ENCODE data around the gene B3GNT9.
"Not testable (repeated sequence)": the region's sequence is repeated elsewhere in the genome, so short reads cannot be mapped to it uniquely, and the experiment has no call there.

The B3GNT9 gene

DNA sequence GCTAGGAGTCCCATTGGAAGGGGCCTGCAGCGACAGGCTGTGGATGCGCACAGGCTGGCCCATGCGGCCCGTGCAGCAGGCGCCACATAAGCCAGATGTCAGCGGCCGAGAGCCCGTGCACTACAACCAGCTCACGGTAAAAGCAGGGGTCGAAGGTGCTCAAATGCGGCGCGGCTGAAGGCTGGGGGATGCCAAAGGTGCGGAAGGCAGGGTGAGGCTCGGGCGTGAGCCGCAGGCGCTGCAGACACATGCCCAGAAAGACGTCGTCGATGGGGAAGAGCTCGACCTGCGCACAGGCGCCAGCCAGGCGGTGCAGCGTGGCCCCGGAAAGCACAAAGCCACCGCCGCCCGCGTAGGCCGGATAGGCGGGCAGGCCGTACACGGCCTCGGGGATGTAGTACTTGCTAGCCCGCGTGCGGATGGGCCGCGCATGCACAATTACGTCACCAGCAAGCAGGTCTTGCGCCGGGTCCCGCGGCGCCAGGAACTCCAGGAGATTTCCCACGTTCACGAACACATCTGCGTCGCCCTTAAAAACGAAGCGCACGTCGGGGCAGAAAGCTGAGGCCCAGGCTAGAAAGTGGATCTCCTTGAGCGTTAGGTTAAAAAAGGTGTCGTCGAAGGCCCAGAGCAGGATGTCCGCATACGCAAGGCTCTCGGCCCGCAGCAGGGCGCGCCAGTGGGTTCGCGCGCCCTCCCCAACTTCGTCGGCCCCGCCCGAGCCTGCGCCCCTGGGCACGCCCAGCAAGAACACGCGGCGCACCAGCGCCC is 1.3 kb downstream of the B3GNT9 start:
- no peak for DNase-seq

DNA sequence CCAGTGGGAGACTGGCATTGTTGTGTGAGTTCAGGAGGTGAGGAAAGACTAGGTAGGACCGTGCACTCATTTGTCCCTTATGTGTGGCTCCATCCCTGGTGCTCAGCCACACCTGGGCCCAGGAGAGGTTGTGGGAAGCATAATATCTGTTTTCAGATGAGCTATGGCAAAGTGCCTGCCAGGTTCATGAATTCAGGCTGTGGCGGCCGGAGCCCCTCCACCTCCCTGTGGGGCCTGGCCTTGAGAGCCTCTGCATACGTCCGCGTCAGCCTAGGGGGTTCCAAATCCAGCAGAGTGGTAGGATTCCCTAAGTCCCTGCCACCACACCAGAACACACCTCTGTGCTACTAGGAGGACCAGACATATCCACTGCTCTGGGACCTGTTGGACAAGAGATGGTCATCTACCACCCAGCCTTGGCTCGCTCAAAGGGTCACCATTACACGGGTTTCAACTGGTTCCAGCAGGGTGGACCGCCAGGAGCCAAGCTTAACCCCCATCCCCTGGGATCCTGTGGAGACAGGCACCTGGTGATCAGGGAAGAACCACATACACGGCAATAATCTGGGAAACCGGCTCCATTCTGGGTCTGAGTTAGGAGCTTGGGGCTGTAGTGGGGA is 2.0 kb downstream of the B3GNT9 start:
- no peak for DNase-seq

DNA sequence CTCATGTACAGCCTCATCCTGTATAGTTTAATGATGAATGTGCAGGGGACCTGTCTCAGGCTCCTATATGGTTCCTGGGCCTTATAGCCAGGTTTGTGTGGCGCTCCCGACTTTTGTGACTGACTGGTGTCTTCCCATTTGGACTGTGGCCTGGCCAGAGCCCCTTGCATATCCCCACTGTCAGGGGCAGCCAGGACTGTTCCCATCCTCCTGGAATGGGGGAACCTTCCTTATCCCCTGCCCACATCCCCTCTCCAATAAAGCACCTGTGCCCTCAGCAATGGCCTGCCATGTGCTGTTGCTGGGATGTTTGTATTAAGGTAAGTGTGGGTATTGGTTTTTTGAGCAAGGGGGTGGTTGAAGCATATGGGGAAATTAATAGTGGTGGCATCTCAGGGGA is 2.6 kb downstream of the B3GNT9 start:
- DNase-seq, result no peak

DNA sequence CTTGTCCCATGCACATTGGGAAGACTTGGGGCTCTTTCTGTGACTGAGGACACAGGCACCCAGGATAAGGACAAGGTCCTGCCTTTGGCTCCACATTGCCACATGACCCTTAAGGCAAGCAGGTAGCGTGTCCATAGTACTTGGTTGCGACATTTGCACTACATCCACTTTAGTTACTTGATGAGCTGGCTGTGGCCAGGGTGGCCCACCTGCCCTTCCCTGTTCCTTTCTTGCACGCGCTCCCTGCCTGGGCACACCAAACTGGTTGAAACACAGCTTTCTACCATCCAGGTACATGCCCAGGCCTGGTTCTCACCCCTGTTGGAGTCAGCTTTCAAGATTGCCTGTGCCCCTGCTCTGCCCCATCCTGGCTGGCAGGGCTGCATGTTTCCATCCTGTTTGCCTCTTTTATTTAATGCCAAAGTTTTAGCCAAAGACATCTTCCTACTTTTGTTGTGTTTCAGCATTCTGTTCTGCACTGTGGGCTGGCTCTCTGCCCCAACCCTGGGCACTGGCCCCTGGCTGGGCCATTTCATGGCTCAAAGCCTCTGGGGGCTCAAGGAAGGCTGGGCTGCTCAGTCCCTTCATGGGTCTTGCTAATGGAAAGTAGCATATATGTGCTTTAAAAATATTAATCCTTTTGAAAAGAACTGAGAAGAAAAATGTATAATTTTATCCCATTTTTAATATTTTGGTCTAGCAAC is 3.2 kb downstream of the B3GNT9 start:
- DNase-seq, result no peak

DNA sequence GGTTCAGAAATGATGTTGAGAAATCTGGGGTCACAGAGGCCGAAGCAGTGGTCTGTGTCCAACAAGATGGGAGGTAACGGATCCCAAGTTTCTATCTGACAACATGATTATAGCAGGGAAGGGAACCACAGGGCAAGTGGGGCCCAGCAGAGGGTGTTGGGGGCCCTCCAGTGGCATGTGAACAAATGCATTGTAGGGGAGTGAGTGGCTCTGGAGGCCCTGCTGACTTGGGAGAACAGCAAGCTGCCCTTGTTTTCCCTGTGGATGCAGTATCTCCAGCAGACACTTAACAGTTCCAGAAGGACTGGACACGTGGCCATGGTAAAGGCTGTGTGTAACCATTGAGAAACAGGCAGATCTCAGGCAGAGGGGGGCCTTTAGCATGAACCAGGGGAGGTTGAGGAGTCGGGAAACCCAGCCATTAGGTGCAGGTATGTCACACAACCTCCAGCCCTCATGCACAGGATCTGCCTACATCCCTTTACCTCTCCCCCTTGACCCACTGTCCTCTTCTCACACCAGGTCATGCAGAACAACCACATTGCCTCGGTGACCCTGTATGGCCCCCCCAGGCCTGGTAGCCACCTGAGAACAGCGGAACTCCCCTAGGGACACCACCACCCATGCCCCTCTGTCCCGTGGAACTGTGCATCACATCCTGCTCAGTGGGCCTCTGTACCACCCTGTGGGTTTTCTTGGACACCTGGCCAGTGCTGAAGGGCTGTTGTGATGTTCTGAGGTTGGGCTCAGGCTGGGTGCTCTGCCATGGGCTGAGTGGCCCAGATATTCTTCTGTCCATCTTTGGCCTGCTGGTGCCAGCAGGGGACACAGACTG is 4.1 kb downstream of the B3GNT9 start:
- no peak for DNase-seq

DNA sequence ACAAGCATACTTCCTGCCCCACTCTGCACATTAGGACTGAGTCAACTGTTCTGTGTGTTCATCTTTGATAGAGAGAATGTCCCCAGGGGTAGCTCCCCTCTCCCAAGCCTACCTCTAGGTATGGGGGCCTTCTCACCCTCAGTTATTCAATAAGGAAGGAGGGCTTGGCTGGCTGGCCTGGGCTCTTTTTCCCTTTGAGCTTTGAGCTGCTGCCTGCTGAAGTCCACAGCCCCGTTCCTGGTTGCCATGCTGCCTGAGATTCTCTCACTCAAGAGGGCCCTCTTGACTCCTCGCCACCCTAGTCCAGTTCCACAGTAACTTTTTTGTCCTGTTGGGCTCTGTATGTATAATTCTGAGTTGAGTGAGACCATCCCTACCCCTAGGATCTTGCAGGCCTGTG is 5.1 kb downstream of the B3GNT9 start:
- no peak for DNase-seq

DNA sequence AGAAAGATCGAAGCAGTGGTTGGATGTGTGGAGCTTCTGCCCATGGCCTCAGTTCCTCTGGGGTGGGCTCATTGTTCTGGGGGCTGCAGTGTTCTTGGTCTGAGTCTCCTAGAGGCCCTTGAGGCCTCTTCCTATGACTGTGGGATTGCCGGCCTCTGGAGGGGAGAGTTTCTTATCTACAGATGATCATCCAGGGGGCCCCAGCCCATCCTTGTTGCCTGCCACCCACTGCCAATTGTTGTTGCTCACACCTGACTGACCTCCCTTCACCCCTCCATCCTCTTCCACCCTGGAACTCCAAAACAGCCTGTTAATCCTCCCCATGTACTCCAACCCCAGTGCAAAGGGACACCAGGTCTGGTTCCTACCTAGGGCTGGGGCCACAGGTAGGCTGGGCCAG is 5.9 kb downstream of the B3GNT9 start:
- no peak for DNase-seq

DNA sequence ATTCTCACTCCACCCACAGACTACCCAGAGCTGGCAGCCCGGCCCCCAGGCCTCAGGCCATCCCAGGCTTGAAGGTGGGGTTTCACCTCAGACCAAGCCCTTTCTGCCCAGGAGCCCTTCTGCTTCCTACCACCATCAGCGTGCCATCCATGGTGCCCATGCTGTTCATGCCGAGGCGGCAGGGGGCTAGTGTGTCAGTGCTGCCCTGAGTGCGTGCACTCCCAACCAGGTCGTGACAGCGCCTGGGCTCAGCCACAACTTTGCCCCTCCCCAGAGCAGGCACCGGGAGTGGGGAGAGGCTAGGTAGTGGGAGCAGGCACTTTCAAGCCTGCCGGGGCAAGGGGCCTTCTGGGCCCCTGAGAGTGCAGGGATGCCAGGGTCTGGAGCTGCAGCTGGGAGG is 8.5 kb downstream of the B3GNT9 start:
- DNase-seq, result no peak

DNA sequence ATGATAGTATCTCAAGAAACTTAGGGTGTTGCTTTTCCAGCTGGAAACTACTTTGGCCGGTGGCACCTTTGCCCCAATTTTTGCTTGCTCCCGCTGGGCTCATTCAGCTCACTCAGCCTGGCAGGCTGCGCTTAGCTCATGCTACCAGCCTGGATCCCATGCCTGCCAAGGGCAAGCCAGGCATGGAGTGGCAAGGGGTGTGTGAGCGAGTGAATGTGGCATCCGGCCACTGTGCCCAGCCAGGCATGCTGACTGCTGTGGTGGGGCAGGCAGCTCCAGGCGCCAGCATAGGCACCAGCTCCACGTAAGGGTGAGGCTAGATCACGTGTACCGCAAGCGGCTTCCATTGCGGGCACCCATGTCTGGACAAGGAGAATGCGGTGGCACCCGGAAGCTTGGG is 9.4 kb downstream of the B3GNT9 start:
- DNase-seq, result no peak

DNA sequence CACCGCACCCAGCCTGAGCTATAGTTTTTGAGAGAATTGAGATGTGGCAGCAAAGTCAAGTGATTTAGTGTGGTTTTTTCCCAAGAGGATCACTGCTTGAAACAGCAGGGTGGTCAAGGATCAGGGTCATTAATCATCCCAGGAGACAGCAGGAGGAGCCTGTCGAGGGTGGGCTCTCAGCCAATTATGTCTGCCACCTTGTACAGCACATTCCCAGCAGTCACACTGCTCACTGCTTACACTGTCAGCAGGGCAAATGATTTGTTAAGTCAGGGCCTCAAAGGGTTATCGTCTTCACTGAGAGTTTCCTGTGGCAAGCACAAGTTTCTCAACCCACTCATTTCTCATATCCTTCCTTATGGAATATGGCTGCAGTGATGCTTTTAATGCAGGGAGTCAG is 13.2 kb downstream of the B3GNT9 start:
- DNase-seq, result no peak

DNA sequence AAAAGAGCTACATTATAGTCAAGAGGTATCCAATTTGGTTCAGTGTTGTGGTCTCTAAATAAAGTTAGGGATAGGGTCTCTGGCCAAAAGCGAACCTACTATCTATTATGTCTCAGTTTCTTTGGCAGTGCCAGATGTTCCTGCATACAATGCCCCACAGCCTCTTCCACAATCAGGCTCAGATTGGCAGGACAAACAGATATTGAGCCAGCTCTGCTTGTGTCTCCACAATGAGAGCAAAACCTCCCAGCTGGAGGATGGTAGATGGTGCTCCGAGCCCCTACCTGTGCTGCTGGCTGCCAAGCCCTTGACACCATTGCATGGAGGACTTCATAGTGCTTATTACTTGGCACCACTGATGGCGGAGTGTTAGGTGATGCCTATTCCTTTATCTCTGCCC is 21.4 kb downstream of the B3GNT9 start:
- no peak for DNase-seq

DNA sequence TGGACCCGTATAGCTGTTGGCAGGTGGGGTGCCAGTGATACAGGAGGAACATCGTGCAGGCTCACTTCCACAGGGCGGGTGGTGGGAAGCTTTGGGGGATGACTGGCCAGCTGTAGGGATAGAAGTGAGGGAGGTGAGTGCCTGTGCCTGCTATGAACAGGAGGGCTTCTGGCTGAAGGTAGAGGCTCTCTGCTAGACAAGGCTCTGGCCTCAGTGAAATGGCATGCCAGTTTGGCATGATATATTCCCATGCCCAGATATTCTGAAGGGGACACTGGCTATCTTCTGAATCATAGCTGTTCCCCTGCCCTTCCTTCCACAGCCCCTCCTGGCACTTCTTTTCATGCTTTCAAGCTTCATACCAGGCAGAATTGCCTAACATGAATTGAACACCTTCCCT is 21.9 kb downstream of the B3GNT9 start:
- no peak for DNase-seq

DNA sequence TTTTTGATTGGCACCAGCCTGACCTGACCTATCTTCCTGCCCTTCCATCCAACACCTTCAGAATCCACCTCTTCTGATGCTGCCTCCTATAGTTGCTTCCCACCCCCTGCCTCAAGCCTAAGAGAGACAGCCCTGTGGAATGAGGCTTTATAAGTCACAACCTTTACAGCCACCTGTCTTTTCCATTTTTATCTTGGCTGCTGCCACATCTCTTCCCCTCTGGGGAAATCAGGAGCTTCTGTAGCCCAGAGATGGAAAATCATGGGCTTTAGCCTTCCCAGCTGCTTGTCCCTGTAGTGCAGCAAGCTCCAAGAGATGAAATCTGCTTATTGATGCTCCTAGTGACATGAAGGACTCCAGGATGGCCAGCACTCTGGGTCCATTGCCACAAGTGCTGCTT is 22.4 kb downstream of the B3GNT9 start:
- DNase-seq, result no peak

DNA sequence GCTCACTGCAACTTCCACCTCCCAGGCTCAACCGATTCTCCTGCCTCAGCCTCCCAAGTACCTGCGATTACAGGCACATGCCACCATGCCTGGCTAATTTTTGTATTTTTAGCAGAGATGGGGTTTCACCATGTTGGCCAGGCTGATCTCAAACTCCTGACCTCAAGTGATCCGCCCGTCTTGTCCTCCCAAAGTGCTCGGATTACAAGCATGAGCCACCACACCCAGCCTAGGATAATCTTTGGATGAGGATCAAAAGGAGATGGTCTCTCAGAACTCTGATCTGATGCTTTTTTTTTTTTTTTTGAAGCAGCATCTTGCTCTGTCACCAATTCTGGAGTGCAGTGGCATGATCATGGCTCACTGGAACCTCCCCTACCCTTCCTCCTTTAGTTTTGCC is 28.0 kb downstream of the B3GNT9 start:
- not testable (repeated sequence) for DNase-seq

DNA sequence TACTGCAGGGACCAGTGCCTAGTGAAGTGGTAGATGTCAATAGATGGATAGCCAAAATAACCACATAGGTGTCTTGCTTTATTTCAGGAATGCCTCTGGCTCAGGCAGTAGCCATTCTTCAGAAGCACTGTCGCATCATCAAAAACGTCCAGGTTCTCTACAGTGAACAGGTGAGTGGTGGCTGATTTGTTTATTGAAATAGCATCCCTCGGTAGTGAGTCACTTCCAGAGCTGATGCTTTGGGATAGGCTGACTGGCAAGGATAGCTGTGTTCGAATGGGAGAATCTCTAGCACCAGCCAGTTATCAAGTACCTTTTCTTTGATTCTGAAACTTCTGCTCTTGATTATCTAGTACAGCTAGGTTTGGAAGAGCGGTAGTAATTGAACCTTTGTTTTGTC is 30.8 kb downstream of the B3GNT9 start:
- no peak for DNase-seq

DNA sequence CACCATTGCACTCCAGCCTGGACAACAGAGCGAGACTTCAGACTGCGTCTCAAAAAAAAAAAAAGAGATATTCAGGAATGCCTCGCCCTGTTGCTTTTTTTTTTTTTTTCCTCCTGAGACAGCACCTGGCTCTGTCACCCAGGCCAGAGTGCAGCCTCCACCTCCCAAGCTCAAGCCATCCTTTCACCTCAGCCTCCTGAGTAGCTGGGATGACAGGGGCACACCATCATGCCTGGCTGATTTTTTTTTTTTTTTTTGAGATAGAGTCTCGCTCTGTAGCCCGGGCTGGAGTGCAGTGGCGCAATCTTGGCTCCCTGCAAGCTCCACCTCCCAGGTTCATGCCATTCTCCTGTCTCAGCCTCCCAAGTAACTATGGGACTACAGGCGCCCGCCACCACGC is 33.1 kb downstream of the B3GNT9 start:
- DNase-seq, result no peak

DNA sequence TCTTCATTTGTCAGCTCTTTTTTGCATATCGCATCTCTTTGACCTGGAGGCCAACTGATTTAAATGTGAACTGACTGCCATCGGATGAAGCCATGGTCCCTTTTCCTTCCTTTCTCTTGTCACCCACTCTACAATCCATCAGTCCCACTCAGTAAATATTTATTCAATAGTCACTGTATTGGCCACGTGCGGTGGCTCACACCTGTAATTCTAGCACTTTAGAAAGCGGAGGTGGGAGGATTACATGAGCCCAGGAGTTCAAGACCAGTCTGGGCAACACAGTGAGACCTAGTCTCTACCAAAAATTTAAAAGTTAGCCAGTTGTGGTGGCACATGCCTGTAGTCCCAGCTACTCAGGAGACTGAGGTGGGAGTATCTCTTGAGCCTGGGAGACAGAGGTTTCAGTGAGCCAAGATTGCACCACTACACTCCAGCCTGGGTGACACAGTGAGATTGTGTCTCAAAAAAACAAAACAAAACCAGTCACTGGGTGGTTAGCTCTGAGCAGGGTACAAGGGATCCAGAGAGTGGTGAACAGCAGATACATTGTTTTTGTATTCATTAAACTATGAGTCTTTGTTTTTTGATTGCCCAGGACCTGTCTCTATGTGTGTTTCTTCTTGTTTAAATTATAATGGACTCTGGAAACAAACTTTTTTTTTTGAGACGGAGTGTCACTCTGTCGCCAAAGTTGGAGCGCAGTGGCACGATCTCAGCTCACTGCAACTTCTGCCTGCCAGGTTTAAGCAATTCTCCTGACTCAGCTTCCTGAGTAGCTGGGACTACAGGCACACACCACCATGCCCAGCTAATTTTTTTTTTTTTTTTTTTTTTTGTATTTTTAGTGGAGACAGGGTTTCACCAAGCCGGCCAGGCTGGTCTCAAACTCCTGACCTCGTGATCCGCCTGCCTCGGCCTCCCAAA is 34.1 kb downstream of the B3GNT9 start:
- DNase-seq, result no peak

DNA sequence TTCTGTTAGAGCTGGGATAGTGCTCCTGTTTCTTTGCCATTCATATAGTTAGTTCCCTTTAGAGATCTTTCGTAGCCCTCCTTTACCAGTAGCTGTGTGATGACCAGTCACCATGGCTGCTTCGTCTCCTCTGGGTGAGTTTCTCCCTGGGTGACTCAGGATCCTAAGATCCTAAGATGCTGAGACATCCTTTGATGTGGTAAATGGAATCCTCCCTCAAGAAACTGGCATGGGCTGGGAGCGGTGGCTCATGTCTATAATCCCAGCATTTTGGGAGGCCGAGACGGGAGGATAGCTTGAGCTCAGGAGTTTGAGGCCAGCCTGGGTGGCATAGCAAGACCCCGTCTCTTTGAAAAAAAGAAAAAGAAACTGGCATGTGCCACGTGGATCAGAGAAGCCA is 35.2 kb downstream of the B3GNT9 start:
- DNase-seq, result no peak

DNA sequence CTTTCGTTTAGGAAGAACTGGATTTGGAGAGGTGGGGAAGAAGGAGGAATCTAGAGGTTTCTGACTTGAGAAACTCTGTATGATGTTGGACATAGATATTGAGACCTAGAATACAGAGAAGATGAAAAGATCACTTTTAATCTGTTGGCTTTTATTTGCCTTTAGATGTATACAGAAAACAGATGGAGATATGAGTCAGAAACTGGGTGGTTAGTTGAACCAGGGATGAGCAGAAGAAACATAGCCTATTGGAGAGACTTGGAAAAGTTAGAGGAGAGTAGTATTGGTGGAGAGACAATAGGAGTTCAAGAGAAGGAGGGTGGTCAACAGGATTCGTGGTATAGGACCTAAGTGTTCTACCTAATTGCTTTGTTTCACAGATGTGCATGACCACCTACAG is 36.0 kb downstream of the B3GNT9 start:
- no peak for DNase-seq

DNA sequence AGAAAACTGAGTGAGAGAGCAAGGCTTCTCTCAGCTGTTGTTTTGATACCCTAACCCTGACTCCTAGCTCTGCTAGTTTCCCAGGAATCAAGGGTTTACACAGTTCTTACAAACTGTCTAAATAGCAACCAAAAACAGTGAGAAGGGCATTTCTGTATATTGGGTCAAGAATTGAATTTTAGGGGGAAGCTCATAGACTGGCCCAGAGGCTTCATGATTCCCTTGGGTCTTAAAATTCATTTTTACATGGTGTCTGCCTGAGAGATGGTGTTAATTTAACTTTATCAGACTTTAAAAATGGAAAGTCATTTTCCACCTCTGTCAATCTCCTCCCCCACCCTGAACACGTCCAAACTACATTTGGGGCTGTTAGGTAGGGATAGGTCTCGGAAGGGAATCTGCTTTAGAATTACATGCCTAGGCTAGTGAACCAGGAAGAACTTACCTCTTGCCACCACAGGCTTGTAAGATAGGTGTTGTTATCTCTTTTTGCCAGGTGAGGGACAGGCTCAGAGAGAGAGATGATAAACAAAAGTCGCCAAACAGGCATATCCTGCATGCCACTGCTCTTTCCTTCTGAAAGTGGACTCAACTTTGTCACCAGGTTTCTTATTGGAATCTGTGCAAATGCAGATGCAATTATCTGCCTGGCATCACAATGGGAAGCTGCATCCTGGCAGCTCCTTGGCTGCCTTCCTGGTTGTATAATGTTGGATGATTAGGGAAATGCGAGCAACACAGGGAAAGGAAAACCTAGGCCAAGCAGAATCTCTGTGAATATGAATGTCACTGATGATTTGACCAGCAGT is 38.0 kb downstream of the B3GNT9 start:
- DNase-seq, result no peak

DNA sequence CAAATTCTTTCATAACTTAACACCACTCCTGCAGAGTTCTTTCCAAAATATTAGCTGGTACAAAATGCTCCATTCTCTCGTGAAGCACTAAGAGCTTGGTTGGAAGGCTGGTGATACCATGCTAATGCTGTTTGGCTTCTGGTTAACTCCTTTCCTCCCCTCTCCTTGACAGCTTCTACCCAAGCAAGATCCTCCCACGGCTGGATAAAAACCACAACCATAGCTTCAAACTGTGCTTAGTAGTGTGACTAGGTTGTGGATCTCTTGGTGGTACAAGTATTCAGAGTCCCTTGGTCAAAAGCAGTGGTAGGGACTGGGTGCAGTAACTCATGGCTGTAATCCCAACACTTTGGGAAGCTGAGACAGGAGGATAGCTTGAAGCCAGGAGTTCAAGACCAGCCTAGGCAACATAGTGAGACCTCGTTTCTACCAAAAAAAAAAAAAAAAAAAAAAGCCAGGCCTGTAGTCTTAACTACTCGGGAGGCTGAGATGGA is 38.8 kb downstream of the B3GNT9 start:
- DNase-seq, result no peak

Data from CD4-positive, alpha-beta T cell treated with Interleukin-17A for 1 hour (primary cell).